GM12878 (cell line): ENCODE measurements around the gene TTC39B. TPM values are rescaled to one million over a fixed set of nuclear protein-coding genes. Genes with fewer than 3 reads are reported as not detected.
A peak's percentile ranks its signal among the peaks of the same experiment; 100 is the strongest.

Experiments
- ATAC-seq: fragments of 200-7000 bp; cut with Tn5 transposase; 3 replicates; pipeline ENCODE4 v1.9.1; 2020; ENCODE audit warnings: mild to moderate bottlenecking, moderate library complexity
- BruUV-seq: library from RNA; stranded (reverse); fragments of 400-500 nt; replicated peaks from 2 replicates; lab custom pipeline; 2021; lab: Mats Ljungman, UMichigan
- CTCF ChIA-PET: fragments of 300-600 bp; sonication (Branson Sonifier 250); formaldehyde crosslinking; extraction: SDS; loops from one replicate; lab custom pipeline; 2021; ENCODE audit warnings: inconsistent platforms; lab: Yijun Ruan, JAX
- POLR2A ChIA-PET: fragments of 350-600 bp; formaldehyde crosslinking; extraction: SDS; loops from one replicate; lab custom pipeline; 2021; ENCODE audit warnings: inconsistent platforms; lab: Charles Lee
- RAD21 ChIA-PET: fragments of 300-600 bp; sonication (Branson Sonifier 250); formaldehyde crosslinking; loops from one replicate; lab custom pipeline; 2023; ENCODE audit warnings: antibody characterized with exemption; ENCODE audit not compliant: unreplicated experiment; lab: Charles Lee
- SMC1A ChIA-PET: fragments of 300-600 bp; sonication (Branson Sonifier 250); formaldehyde crosslinking; loops from one replicate; lab custom pipeline; 2023; ENCODE audit not compliant: unreplicated experiment, uncharacterized antibody; lab: Charles Lee
- DNase-seq: peaks from one replicate; pipeline ENCODE4 v3.0.0-alpha.2; 2011; ENCODE audit warnings: low read depth, low spot score
- FAIRE-seq: peaks from 3 replicates; lab custom pipeline; 2011; peaks lifted over from hg19 to GRCh38; lab: Jason Lieb, UNC
- H2AFZ ChIP-seq: 2 replicates; pipeline ENCODE4 v1.6.0; 2011; ENCODE audit warnings: low read depth, low read length, control low read depth; ENCODE audit not compliant: control insufficient read depth
- H3K27ac ChIP-seq: 2 replicates; pipeline ENCODE4 v1.5.1; 2011; ENCODE audit warnings: control low read depth; ENCODE audit not compliant: control insufficient read depth, insufficient read depth
- H3K27me3 ChIP-seq, 2 experiments: replicated peaks in 1 of 2; 2 replicates each; pipeline versions ENCODE4 v1.6.0 to v1.6.1; 2011; ENCODE audit warnings: low read length in 1 of 2; ENCODE audit not compliant: control insufficient read depth in 2 of 2, insufficient read depth in 2 of 2
- H3K36me3 ChIP-seq, 2 experiments: 2 replicates each; pipeline ENCODE4 v1.5.1; 2011; ENCODE audit warnings: low read length in 1 of 2; ENCODE audit not compliant: control insufficient read depth in 2 of 2, insufficient read depth in 2 of 2
- H3K4me1 ChIP-seq: 2 replicates; pipeline ENCODE4 v1.6.1; 2011; ENCODE audit warnings: mild to moderate bottlenecking, low read length, moderate library complexity, mixed read lengths; ENCODE audit not compliant: control insufficient read depth, insufficient read depth
- H3K4me2 ChIP-seq: 2 replicates; pipeline ENCODE4 v1.6.0; 2011; ENCODE audit warnings: control low read depth; ENCODE audit not compliant: control insufficient read depth, insufficient read depth
- H3K4me3 ChIP-seq: fragments of 200-600 bp; sonication (generic); 2 replicates; pipeline ENCODE4 v1.5.1; 2016
- H3K79me2 ChIP-seq: 2 replicates; pipeline ENCODE4 v1.6.0; 2011; ENCODE audit warnings: low read length; ENCODE audit not compliant: control insufficient read depth, insufficient read depth
- H3K9ac ChIP-seq: 2 replicates; pipeline ENCODE4 v1.8.0; 2011; ENCODE audit warnings: low read length, control low read depth, mixed read lengths; ENCODE audit not compliant: control insufficient read depth, insufficient read depth
- H3K9me3 ChIP-seq: replicated peaks from 3 replicates; pipeline ENCODE4 v1.5.1; 2011; ENCODE audit warnings: mild to moderate bottlenecking, low read length; ENCODE audit not compliant: control insufficient read depth, insufficient read depth
- H4K20me1 ChIP-seq: 2 replicates; pipeline ENCODE4 v1.6.0; 2011; ENCODE audit not compliant: control insufficient read depth, insufficient read depth
- ETV6 ChIP-seq, 2 experiments: fragments of 450-650 bp in 1 of 2; IDR thresholded peaks in 1 of 2; conservative IDR thresholded peaks in 1 of 2; 2 replicates each; pipeline ENCODE4 v1.6.1; 2014; ENCODE audit warnings: antibody characterized with exemption in 1 of 2, borderline replicate concordance in 1 of 2, low read depth in 1 of 2, mild to moderate bottlenecking in 1 of 2, moderate library complexity in 1 of 2
- GABPA ChIP-seq: IDR thresholded peaks from 2 replicates; pipeline ENCODE4 v1.6.1; 2014; ENCODE audit warnings: antibody characterized with exemption, low read depth, mild to moderate bottlenecking, inconsistent platforms
- RAD21 ChIP-seq: IDR thresholded peaks from 2 replicates; pipeline ENCODE4 v1.6.1; 2011; ENCODE audit warnings: mild to moderate bottlenecking, low read depth, low read length, moderate library complexity; ENCODE audit not compliant: insufficient read depth
- SMC3 ChIP-seq: IDR thresholded peaks from 2 replicates; pipeline ENCODE4 v1.6.1; 2011; ENCODE audit warnings: low read length, improper control_type of control experiment, borderline replicate concordance
- TAF1 ChIP-seq: IDR thresholded peaks from 2 replicates; pipeline ENCODE4 v1.6.1; 2011; ENCODE audit warnings: mild to moderate bottlenecking, low read depth, low read length, borderline replicate concordance
- WGBS: methylation state at CpG from one replicate; pipeline ENCODE4 v1.1.6; 2016; ENCODE audit warnings: low lambda C conversion rate; ENCODE audit not compliant: insufficient replicate concordance, insufficient coverage; ENCODE audit errors: missing lambda C conversion rate; 5-methylcytosine and 5-hydroxymethylcytosine counted together
- in situ Hi-C: fragments of 300-500 bp; cut with MboI; formaldehyde crosslinking; loops from 9 replicates; pipeline ENCODE4 v1.14.3; 2018; ENCODE audit warnings: mixed read lengths
- intact Hi-C: fragments of 100-400 bp; cut with micrococcal nuclease; formaldehyde crosslinking; loops from one replicate; pipeline ENCODE4 v1.14.2; 2022; ENCODE audit not compliant: unreplicated experiment
- polyA plus RNA-seq, 11 experiments: library from polyadenylated mRNA; depleted of rRNA in 4 of 11; unstranded in 6 of 11; stranded (reverse) in 5 of 11; fragments of >200 nt; fragmentation: Nextera tagmentation in 4 of 11; fragmentation: Illumina TruSeq in 1 of 11; extraction: Ambion mirVana in 4 of 11; extraction: Trizol in 1 of 11; gene quantifications; 1 replicate in 1 of 11; 2 replicates in 10 of 11; pipeline versions ENCODE4 v1.2.1 to v1.2.3, GENCODE V29; 2011 to 2016; ENCODE audit warnings: inconsistent platforms in 2 of 11, missing spikeins in 2 of 11, low read depth in 1 of 11
- total RNA-seq, 4 experiments: library from RNA; depleted of rRNA in 3 of 4; stranded (reverse); fragments of >200 nt in 3 of 4; fragmentation: Illumina TruSeq in 1 of 4; extraction: Trizol in 1 of 4; gene quantifications; 2 replicates each; pipeline versions ENCODE4 v1.2.1 to v1.2.3, GENCODE V29; 2013 to 2021
- TF ChIP-seq, protein P1 (sequence below), 3 experiments: IDR thresholded peaks in 2 of 3; conservative IDR thresholded peaks in 1 of 3; 2 replicates each; pipeline ENCODE4 v1.5.1; 2011; ENCODE audit warnings: low read depth in 3 of 3, low read length in 3 of 3, mild to moderate bottlenecking in 3 of 3, control low read depth in 2 of 3, moderate library complexity in 2 of 3, inconsistent platforms in 1 of 3, mixed read lengths in 1 of 3; ENCODE audit not compliant: control insufficient read depth in 2 of 3, insufficient read depth in 1 of 3; ENCODE audit errors: extremely low read depth in 1 of 3
- TF ChIP-seq, protein P2 (sequence below): IDR thresholded peaks from 2 replicates; pipeline ENCODE4 v1.6.1; 2011; ENCODE audit warnings: borderline replicate concordance, low read depth, mild to moderate bottlenecking, moderate library complexity, mixed read lengths, low read length; ENCODE audit not compliant: insufficient read depth; ENCODE audit errors: extremely low read length
- TF ChIP-seq, protein P3 (sequence below): fragments of 150-350 bp; IDR thresholded peaks from 2 replicates; pipeline ENCODE4 v1.6.1; 2014; ENCODE audit warnings: mild to moderate bottlenecking, low read depth, low read length

TTC39B gene
- total and polyA plus RNA-seq, 10 of the 15 experiments (the other 5 are each of a cell fraction or from before 2014, with no cell fraction given) = 0.68 to 2.5 (median 1.5) TPM

DNA sequence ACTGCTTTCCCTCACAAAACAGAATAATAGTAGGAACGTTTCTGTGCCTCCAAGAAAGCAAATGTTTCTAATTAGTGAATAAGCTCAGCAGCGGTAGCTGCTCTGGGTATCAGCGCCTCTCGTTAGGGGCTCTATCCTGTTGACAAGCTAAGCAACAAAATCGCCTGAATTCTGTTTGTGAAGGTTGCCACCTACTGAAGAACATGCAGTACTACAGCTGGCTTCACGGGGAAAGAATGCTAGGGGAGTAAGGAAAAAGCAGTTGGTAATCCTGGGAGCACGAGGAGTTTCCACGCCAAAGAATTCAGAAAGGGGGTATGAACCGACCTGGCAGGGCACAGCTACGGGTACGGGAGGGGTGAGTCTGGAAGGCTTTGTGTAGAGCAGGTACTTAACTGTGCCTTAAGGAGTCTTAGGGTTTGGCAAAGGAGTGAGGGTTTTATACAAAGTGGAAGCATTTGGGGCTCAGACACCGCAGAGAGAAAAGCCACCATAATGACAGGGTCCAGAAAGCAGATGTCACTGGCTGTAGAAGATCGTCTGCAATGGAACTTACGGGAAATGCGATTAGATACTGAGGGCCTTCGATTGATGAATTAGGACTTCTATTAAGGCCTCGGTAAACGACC, 171.7 kb downstream of the TTC39B start:
- no peak overlapping the region for H3K27ac ChIP-seq
- FAIRE-seq (peak; percentile 94), DNase-seq (no peak), ATAC-seq (peak; percentile 89)
- in situ Hi-C loops = loop anchor here (25.0 kb wide), 1 partner anchor 673 kb away; no protein-coding TSS in a partner anchor
- WGBS = 32% methylated on average over 18 of the region's 18 CpGs
- H3K4me1 ChIP-seq = no peaks in the 10 kb centered on the region
- ChIA-PET POLR2A (no interaction called here), SMC1A (interaction anchor here (0.9 to 2.5 kb wide), 4 partner anchors 8 to 366 kb away, joined by 3 to 18 read pairs (median 6); no protein-coding TSS in a partner anchor), CTCF (interaction anchor here (0.8 to 3.4 kb wide), 16 partner anchors 11 to 670 kb away, joined by 3 to 39 read pairs (median 4); no protein-coding TSS in a partner anchor), RAD21 (interaction anchor here (0.9 to 1.1 kb wide), 5 partner anchors 25 to 201 kb away, joined by 3 to 4 read pairs (median 4); no protein-coding TSS in a partner anchor)
- no peak overlapping the region for H3K9ac ChIP-seq
- H2AFZ ChIP-seq = no peak overlapping the region
- intact Hi-C loops = loop anchor here (1.0 to 10.0 kb wide), 3 partner anchors 31 to 670 kb away; no protein-coding TSS in a partner anchor
- no peaks in the 10 kb centered on the region for H3K9me3 ChIP-seq
- H3K4me3 ChIP-seq = no peak overlapping the region
- TF ChIP-seq, protein P1, sequence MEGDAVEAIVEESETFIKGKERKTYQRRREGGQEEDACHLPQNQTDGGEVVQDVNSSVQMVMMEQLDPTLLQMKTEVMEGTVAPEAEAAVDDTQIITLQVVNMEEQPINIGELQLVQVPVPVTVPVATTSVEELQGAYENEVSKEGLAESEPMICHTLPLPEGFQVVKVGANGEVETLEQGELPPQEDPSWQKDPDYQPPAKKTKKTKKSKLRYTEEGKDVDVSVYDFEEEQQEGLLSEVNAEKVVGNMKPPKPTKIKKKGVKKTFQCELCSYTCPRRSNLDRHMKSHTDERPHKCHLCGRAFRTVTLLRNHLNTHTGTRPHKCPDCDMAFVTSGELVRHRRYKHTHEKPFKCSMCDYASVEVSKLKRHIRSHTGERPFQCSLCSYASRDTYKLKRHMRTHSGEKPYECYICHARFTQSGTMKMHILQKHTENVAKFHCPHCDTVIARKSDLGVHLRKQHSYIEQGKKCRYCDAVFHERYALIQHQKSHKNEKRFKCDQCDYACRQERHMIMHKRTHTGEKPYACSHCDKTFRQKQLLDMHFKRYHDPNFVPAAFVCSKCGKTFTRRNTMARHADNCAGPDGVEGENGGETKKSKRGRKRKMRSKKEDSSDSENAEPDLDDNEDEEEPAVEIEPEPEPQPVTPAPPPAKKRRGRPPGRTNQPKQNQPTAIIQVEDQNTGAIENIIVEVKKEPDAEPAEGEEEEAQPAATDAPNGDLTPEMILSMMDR (IDR thresholded peaks at IDR 0.05 in 2 of 3, conservative IDR thresholded peaks at IDR 0.05 in 1 of 3; ENCODE audit: control insufficient read depth in 2 of 3, extremely low read depth in 1 of 3, insufficient read depth in 1 of 3, low read depth in 3 of 3, low read length in 3 of 3) = peak; percentile 65 to 85 (median 84)
- TF ChIP-seq GABPA (no peak), RAD21 (peak; percentile 71), ETV6 (conservative IDR thresholded peaks at IDR 0.05 in 1 of 2, IDR thresholded peaks at IDR 0.05 in 1 of 2; ENCODE audit: borderline replicate concordance in 1 of 2, low read depth in 1 of 2) (no peak), SMC3 (peak; percentile 41; the same call in 1 of the 2 replicates), TAF1 (no peak)
- TF ChIP-seq, protein P2, sequence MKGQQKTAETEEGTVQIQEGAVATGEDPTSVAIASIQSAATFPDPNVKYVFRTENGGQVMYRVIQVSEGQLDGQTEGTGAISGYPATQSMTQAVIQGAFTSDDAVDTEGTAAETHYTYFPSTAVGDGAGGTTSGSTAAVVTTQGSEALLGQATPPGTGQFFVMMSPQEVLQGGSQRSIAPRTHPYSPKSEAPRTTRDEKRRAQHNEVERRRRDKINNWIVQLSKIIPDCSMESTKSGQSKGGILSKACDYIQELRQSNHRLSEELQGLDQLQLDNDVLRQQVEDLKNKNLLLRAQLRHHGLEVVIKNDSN = no peak
- TF ChIP-seq, protein P3, sequence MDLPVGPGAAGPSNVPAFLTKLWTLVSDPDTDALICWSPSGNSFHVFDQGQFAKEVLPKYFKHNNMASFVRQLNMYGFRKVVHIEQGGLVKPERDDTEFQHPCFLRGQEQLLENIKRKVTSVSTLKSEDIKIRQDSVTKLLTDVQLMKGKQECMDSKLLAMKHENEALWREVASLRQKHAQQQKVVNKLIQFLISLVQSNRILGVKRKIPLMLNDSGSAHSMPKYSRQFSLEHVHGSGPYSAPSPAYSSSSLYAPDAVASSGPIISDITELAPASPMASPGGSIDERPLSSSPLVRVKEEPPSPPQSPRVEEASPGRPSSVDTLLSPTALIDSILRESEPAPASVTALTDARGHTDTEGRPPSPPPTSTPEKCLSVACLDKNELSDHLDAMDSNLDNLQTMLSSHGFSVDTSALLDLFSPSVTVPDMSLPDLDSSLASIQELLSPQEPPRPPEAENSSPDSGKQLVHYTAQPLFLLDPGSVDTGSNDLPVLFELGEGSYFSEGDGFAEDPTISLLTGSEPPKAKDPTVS = no peak
- H3K4me2 ChIP-seq = no peak overlapping the region
- no peaks in the 10 kb centered on the region for H3K36me3 ChIP-seq
- no peaks in the 10 kb centered on the region for H3K27me3 ChIP-seq
- H4K20me1 ChIP-seq = no peaks in the 10 kb centered on the region
- BruUV-seq = no TSS peak
- H3K79me2 ChIP-seq = no peaks in the 10 kb centered on the region
